ENCODE measurements around the gene FGF5. TPM values are rescaled to one million over a fixed set of nuclear protein-coding genes. Genes with fewer than 3 reads are reported as not detected.

The FGF5 gene
- total RNA-seq, 1 experiment from 2014 or later, result not detected

DNA sequence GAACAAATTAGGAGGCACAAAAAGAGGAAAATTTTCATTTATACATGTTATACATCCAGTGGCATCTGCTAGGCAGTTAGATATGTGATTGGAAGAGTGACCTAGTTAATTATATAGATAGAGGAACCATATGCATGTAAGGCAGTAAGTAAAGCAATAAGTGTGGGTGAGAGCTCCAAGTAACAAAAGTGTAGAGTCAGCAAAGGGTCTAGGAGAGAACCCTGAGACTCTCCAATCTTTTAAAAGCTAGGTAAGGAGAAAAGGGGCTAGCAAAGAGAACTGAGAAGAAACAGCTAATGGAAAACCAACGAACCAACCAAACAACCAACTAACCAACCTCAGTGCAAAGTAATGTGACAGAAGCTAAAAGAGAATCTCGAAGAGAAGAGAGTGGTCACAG is 65.2 kb downstream of the FGF5 start:
- Histone ChIP-seq H3K23ac (ENCODE audit: insufficient read length, low read depth, low read length) (no peak overlapping the region), H3K4me2 (ENCODE audit: insufficient read depth, insufficient read length, low read length) (no peak overlapping the region), H2AFZ (ENCODE audit: low read length) (no peak overlapping the region), H3K9ac (ENCODE audit: extremely low read depth, insufficient read length, low read length) (no peak overlapping the region), H4K20me1 (ENCODE audit: control insufficient read depth, insufficient read depth, insufficient read length) (no peaks in the 10 kb centered on the region), H3K79me1 (ENCODE audit: insufficient read depth, low read depth, low read length, poor library complexity, severe bottlenecking) (no peaks in the 10 kb centered on the region), H3K79me2 (ENCODE audit: insufficient read depth, low read length) (no peaks in the 10 kb centered on the region), H2BK120ac (ENCODE audit: low read depth, low read length, poor library complexity, severe bottlenecking) (no peak overlapping the region), H4K91ac (ENCODE audit: insufficient read length, low read depth, low read length) (no peak overlapping the region), H3K23me2 (ENCODE audit: insufficient read length, low read depth, low read length, poor library complexity, severe bottlenecking) (peaks cover 4% of the 10 kb centered on the region), H2BK12ac (ENCODE audit: insufficient read length, low read depth, low read length) (no peak overlapping the region), H3K56ac (ENCODE audit: insufficient read length, low read depth, low read length) (no peak overlapping the region), H2BK5ac (ENCODE audit: insufficient read length, low read length) (no peak overlapping the region), H3K14ac (ENCODE audit: insufficient read depth, low read length) (no peak overlapping the region), H4K8ac (replicated peaks; ENCODE audit: insufficient read length, low read depth, low read length) (no peak overlapping the region), H4K5ac (ENCODE audit: insufficient read length, low read depth, low read length) (no peak overlapping the region), H3K27me3 (ENCODE audit: insufficient read depth, low read length) (no peaks in the 10 kb centered on the region; the same call in 1 of the 2 replicates), H2BK20ac (ENCODE audit: low read depth, low read length, poor library complexity, severe bottlenecking) (no peak overlapping the region), H3K4me1 (ENCODE audit: insufficient read depth, low read length) (no peaks in the 10 kb centered on the region), H2BK15ac (ENCODE audit: low read depth, low read length) (no peak overlapping the region), H3T11ph (ENCODE audit: low read length) (no peak overlapping the region), H3K27ac (ENCODE audit: insufficient read length, low read depth, low read length) (no peak overlapping the region), H3K4ac (ENCODE audit: low read depth, low read length) (no peak overlapping the region), H3K18ac (ENCODE audit: insufficient read length, low read depth, low read length) (no peak overlapping the region), H2AK5ac (ENCODE audit: insufficient read length, low read length) (no peak overlapping the region), H3K9me3 (ENCODE audit: control insufficient read depth, low read depth, low read length) (no peaks in the 10 kb centered on the region)
- no CpG with 5 or more reads among the region's 2 CpGs for WGBS (ENCODE audit: extremely low coverage, insufficient read length, low lambda C conversion rate)
- Mint-ChIP-seq H3K27me3 (ENCODE audit: low read depth) (peaks cover 25% of the 10 kb centered on the region), H3K36me3 (ENCODE audit: insufficient read depth in 1 of 3, low read depth in 3 of 3) (no peaks in the 10 kb centered on the region), H3K9me3 (no peaks in the 10 kb centered on the region), H3K4me1 (peaks cover 8 to 9% of the 10 kb centered on the region in 2 experiments; a peak in 3 of 4 replicates), H3K27ac (no peak overlapping the region), H3K4me3 (no peak overlapping the region)
- DNase-seq, result no peak
- TF ChIP-seq, protein P1, sequence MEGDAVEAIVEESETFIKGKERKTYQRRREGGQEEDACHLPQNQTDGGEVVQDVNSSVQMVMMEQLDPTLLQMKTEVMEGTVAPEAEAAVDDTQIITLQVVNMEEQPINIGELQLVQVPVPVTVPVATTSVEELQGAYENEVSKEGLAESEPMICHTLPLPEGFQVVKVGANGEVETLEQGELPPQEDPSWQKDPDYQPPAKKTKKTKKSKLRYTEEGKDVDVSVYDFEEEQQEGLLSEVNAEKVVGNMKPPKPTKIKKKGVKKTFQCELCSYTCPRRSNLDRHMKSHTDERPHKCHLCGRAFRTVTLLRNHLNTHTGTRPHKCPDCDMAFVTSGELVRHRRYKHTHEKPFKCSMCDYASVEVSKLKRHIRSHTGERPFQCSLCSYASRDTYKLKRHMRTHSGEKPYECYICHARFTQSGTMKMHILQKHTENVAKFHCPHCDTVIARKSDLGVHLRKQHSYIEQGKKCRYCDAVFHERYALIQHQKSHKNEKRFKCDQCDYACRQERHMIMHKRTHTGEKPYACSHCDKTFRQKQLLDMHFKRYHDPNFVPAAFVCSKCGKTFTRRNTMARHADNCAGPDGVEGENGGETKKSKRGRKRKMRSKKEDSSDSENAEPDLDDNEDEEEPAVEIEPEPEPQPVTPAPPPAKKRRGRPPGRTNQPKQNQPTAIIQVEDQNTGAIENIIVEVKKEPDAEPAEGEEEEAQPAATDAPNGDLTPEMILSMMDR (conservative IDR thresholded peaks at IDR 0.05), result no peak
